Eye (tissue), 1 donor: ENCODE data around the gene GLT8D1.
A peak's percentile ranks its signal among the peaks of the same experiment; 100 is the strongest.

Source experiments
- DNase-seq: peaks from one replicate; pipeline ENCODE4 v3.0.0-alpha.2; 2015

GLT8D1 gene

GRCh38 chr3:52712291-52713212 is 7.0 kb upstream of the GLT8D1 start:
- no peak for DNase-seq

GRCh38 chr3:52710512-52710911 is 4.9 kb upstream of the GLT8D1 start:
- no peak for DNase-seq

GRCh38 chr3:52707585-52707984 is 2.0 kb upstream of the GLT8D1 start:
- no peak for DNase-seq

GRCh38 chr3:52705438-52705687 is 228 bp downstream of the GLT8D1 start:
- DNase-seq, result no peak

GRCh38 chr3:52704611-52705437 is 767 bp downstream of the GLT8D1 start:
- peak; percentile 46 for DNase-seq

GRCh38 chr3:52703341-52703740 is 2.2 kb downstream of the GLT8D1 start:
- no peak for DNase-seq

- DNase-seq, result no peak
These were observed 8.0 kb downstream of the GLT8D1 start for GRCh38 chr3:52697632-52697965.

GRCh38 chr3:52696830-52697631 is 8.6 kb downstream of the GLT8D1 start:
- no peak for DNase-seq

- DNase-seq, result no peak
These were observed 9.6 kb downstream of the GLT8D1 start for GRCh38 chr3:52695798-52696671.

GRCh38 chr3:52694528-52695189 is 10.9 kb downstream of the GLT8D1 start:
- no peak for DNase-seq

GRCh38 chr3:52693071-52693470 is 12.5 kb downstream of the GLT8D1 start:
- no peak for DNase-seq

GRCh38 chr3:52690560-52690959 is 15.0 kb downstream of the GLT8D1 start:
- DNase-seq, result no peak

- DNase-seq, result no peak
These were observed 16.4 kb downstream of the GLT8D1 start for GRCh38 chr3:52689151-52689550.

GRCh38 chr3:52688266-52688665 is 17.3 kb downstream of the GLT8D1 start:
- no peak for DNase-seq

GRCh38 chr3:52685709-52686691 is 19.6 kb downstream of the GLT8D1 start, which contains the start of the genes GNL3 and PBRM1:
Gene GNL3 (plus strand): TSS chr3:52686032. CDS start chr3:52686093, 61 bp downstream.
Gene PBRM1 (minus strand): TSS chr3:52685913.
- DNase-seq, result peak; percentile 97

- peak; percentile 87 for DNase-seq
These were observed 20.3 kb downstream of the GLT8D1 start for GRCh38 chr3:52685285-52685708.

GRCh38 chr3:52684184-52684583 is 21.4 kb downstream of the GLT8D1 start:
- DNase-seq, result peak; percentile 10

GRCh38 chr3:52683611-52684010 is 22.0 kb downstream of the GLT8D1 start:
- no peak for DNase-seq

GRCh38 chr3:52682016-52682415 is 23.6 kb downstream of the GLT8D1 start:
- peak; percentile 21 for DNase-seq

- no peak for DNase-seq
These were observed 24.0 kb downstream of the GLT8D1 start for GRCh38 chr3:52681596-52681995.
